T follicular helper cell (primary cell): ENCODE data around the gene CTXND1.

Experiments used
- DNase-seq: peaks from one replicate; pipeline ENCODE4 v3.0.0-alpha.2; 2020; ENCODE audit warnings: low read depth

The CTXND1 gene

GRCh38 chr15:80210611-80211573 is 41.1 kb downstream of the CTXND1 start:
- DNase-seq: no peak

GRCh38 chr15:80208758-80209734 is 43.0 kb downstream of the CTXND1 start:
- DNase-seq: no peak

- DNase-seq: no peak
Observed at GRCh38 chr15:80207887-80208286, 44.1 kb downstream of the CTXND1 start.

DNA sequence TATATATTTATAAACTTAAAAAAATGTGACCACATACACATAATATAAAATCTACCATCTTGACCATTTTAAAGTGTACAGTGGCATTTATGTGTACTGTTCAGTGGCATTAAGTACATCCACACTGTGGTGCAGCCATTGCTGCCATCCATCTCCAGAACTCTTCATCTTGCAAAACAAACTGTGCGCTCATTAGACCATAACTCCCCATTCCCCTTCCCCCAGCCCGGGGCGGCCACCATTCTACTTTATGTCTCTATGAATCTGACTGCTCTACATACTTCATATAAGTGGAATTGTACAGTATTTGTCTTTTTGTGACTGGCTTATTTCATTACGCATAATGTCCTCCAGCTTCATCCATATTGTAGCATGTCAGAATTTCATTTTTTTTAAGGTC is 47.8 kb downstream of the CTXND1 start:
- DNase-seq: no peak

DNA sequence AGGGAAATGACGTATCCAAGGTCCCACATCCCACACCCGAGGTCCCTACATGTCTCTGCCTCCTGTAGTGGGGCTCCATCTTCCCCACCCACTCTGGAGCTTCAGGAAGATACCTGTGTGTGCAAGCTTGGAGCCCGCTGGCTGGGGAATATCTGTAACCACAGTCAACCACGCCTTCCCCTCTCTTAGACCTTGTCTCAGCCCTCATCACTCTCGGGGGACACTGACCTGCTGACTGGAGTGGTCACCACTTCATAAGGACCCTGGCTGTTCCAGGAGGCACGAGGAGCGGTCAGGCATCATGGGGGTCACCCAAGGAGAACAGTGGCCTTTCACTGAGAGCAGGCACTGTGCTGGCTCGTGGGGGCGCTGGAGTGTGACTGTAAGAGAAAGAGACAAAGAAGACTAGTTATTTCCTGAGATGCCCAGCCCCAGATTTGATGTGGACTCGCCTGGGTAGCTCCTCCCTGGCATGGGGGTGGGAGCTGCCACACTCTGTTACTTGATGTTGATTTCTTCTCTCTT is 48.6 kb downstream of the CTXND1 start:
- no peak for DNase-seq

DNA sequence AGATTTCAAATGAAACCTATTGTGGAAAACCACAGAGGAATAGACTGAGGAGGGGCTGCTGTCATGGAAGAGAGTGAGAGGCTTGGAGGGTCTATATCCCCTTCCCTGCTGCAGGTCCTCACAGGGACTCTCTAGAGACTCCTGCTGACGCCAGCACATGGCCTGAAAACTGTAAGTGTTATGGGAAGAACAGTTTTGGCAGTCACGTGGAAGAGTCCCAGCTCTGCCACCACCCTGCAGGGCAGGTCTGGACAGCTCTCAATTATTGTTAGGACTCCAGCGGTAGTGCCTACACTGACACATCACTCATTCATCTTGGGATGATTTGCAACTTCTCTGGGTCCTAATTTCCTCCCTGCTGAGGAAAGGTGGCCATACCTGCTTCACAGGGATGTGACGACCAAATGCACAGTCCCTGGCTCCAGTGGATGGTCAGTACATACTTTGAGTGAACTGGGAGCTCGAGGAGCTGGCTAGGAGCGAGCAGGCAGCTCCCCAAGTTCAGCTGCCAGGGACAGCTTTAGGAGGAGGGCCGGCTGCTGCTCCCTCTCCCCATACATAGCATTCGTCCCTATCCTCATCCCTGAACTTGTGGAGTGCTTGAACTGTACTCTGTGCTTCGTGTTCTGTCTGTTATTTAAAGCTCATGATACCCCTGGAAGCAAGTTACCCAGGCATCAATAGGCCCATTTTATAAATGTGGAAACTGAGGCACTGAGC is 49.2 kb downstream of the CTXND1 start:
- DNase-seq: no peak

DNA sequence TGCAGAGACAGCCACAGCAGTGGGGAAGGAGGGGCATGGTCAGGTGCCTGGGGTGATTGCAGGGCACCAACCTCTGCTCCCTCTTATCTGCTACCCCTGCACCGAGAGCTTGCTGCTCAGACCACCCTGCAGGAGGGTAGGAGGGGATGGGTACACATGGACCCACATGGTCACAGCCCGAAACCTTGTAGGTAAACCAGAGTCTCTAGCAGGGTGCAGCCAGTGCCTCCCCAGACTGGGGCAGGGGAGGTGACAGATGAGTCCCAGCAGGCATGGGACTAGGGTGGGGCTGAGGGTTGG is 50.0 kb downstream of the CTXND1 start:
- DNase-seq: no peak

DNA sequence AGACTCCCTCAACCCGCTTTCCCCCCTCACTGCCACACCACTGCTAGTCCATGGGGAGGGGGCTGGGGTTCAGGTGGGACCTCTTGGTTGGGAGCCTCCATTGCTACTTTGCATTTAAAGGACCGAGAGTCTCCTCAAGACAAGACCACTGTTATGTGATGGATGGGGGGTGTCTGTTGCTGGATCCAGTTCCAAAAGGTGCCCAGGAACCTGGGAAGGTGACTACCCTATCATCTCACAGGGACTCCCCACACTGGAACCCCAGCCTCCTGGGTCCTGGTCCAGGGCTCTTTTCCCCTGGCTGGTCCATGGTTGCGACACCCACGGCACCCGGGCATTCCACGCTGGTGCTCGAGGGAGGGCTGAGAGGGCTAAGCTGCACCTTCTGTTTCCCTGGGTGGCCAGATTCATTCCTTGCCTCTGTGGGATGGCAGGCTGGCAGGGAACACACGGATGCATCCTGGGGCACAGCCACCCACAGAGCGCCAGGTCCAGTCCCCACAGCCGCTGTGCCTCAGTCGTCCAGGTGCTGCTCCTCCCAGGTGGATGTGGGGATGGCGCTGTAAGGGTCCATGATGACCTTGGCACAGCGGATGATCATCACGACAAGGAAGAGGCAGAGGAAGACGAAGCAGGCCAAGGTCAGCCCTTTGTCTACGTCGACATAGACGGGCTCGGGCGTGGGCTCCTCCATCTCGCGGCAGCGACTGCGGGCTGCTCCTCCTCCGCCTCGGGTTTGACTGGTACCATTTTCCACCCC is 50.6 kb downstream of the CTXND1 start:
- no peak for DNase-seq

GRCh38 chr15:80199869-80200268 is 52.1 kb downstream of the CTXND1 start:
- DNase-seq: no peak

GRCh38 chr15:80199366-80199765 is 52.6 kb downstream of the CTXND1 start:
- no peak for DNase-seq

GRCh38 chr15:80194914-80195313 is 57.1 kb downstream of the CTXND1 start:
- DNase-seq: no peak

DNA sequence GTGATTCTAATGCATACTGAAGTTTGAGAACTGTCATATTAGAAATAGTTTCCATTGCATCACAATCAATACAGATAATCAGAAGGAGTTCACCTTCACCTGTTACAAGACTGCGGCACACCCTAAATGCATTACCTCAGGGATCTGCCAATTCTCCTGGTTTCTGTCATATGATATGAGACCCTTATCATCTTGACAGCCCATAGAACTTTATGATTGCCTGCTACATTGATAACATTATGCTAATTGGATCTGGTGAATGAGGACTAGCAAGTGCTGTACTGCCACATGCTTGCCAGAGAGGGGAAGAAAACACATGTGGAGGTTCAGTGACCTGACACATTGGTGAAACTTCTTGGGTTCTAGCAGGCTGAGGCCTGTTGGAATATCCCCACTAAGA is 57.8 kb downstream of the CTXND1 start:
- DNase-seq: no peak

DNA sequence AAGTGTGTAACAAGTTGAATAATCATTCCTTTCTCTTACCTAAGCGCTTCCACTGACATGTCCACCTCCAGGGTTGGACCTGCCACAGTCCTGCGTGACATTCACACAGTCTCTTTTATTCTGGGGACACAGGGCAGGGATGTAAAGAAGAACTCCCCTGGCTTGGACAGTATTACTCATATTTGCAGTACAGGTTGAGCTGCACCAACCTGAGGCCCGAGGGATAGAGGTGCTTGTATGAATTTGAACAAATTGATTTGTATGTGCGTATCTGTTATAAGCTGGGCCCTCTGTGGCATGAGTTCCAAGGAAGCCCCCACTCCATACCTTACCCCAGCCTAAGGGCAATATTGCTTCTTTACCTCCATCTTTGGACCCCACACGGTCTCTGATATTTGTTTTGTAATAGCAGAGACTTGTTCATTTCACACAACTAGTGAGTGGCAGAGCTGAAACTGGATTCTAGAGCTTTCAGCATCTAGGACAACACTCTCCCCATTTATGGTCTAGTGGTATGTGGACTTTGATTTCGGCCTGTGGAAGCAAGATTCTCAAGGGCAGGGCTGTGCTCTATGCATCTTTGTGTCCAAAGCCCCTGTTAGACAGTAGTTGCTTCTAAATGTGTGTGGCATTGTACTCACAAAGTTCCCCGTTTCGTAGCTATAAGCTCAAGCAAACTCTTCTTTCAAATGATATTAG is 60.0 kb downstream of the CTXND1 start:
- no peak for DNase-seq

DNA sequence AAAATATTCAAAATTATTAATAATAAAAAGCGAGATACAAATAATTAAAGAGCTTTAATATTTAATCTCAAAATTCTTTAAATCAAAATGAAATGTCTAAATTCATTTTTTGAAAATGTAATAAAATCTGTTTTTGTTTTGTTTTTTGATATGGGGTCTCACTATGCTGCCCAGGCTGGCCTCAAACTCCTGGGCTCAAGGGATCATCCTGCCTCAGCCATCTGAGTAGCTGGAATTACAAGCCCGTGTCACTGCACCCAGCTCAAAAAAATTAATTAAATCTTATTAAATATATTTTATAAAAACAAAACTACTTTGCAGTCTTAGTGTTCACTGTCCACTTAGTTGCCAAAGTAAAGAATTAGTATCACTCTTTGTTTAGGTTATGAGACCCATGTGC is 60.8 kb downstream of the CTXND1 start:
- DNase-seq: no peak

- no peak for DNase-seq
Observed at GRCh38 chr15:80188251-80188650, 63.8 kb downstream of the CTXND1 start.

- no peak for DNase-seq
Observed at GRCh38 chr15:80186597-80186996, 65.4 kb downstream of the CTXND1 start.

DNA sequence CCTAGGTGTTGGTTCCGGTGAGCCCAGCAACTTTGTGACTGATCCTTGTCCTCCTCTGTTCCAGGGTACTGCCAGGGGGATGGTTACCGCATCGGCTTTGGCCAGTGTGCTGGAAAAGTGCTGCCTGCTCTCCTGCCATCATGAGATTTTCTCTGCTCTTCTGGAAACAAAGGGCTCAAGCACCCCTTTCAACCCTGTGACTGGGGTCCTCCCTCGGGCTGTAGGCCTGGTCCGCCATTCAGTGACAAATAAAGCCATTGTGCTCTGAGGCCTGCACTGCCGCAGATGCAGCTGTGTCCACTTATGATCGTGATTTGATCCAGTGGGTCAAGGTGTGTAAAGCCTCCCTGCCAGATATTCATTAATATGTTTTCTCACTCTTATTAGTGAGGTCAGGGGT is 65.9 kb downstream of the CTXND1 start:
- no peak for DNase-seq

GRCh38 chr15:80185152-80185551 is 66.9 kb downstream of the CTXND1 start:
- no peak for DNase-seq

- no peak for DNase-seq
Observed at GRCh38 chr15:80184554-80184953, 67.5 kb downstream of the CTXND1 start.

- no peak for DNase-seq
Observed at GRCh38 chr15:80183886-80184285, 68.1 kb downstream of the CTXND1 start.

DNA sequence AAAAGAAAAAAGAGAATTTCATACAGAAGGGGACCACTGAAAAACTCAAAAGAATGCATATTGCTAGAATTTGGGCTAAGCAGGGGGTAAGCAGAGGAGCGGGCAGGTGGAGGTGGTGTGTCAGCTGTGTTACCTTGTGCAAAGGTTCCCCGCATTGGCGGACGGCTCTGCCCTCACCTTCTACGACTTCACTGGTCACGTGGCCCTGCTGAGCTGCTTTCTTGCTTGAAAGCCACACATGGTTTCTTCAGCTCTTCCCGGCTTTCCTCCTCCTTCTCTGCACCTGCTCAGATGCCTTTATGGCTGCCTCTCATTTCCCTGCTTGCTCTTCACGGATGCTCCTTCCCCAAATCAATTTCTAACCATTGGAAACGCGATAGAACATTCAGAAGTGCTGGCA is 68.7 kb downstream of the CTXND1 start:
- DNase-seq: no peak
